ENCODE measurements around the gene C18orf63. TPM values are rescaled to one million over a fixed set of nuclear protein-coding genes. Genes with fewer than 3 reads are reported as not detected.

The C18orf63 gene
- total RNA-seq, 1 experiment from 2014 or later = not detected

- no peak for ATAC-seq
- Histone ChIP-seq H3K36me3 (ENCODE audit: control insufficient read depth, insufficient read depth, low read length) (no peaks in the 10 kb centered on the region), H3K27me3 (ENCODE audit: control insufficient read depth, insufficient read depth, low read length) (peaks cover 23% of the 10 kb centered on the region), H3K9me3 (ENCODE audit: control insufficient read depth, insufficient read depth, low read depth, low read length) (no peaks in the 10 kb centered on the region), H3K4me3 (ENCODE audit: low read depth in 2 of 2, low read length in 2 of 2) (no peak overlapping the region), H3K4me1 (ENCODE audit: control insufficient read depth, insufficient read depth, low read length) (no peaks in the 10 kb centered on the region), H3K27ac (ENCODE audit: low read length) (no peak overlapping the region)
- BruUV-seq (replicated peaks) = no TSS peak
- ChIA-PET POLR2A (no interaction called here), CTCF (no interaction called here)
- TF ChIP-seq TCF7L2 (IDR thresholded peaks at IDR 0.05; ENCODE audit: low read depth, low read length) (no peak), SIN3A (IDR thresholded peaks at IDR 0.05; ENCODE audit: borderline replicate concordance, insufficient read depth, low read depth, low read length) (no peak), POLR2AphosphoS5 (IDR thresholded peaks at IDR 0.05; ENCODE audit: low read depth, low read length) (no peak), REST (IDR thresholded peaks at IDR 0.05; ENCODE audit: insufficient read depth in 1 of 2, low read depth in 2 of 2, low read length in 1 of 2) (no peak), CTCF (IDR thresholded peaks at IDR 0.05) (no peak)
- in situ Hi-C loops (cut with HindIII; ENCODE audit: low pct_unique_long_range_greater_than_20kb, low sequenced_read_pairs) (no loop called here), intact Hi-C loops (cut with micrococcal nuclease; ENCODE audit: unreplicated experiment) (no loop called here)
- no peak for DNase-seq (ENCODE audit: low read depth, low spot score)
These were observed 41.3 kb downstream of the C18orf63 start for GRCh38 chr18:74356959-74357358.

- ChIA-PET CTCF (no interaction called here), POLR2A (no interaction called here)
- Histone ChIP-seq H3K4me1 (ENCODE audit: control insufficient read depth, insufficient read depth, low read length) (no peaks in the 10 kb centered on the region), H3K27me3 (ENCODE audit: control insufficient read depth, insufficient read depth, low read length) (peaks cover 9% of the 10 kb centered on the region; the same call in 1 of the 2 replicates), H3K27ac (ENCODE audit: low read length) (no peak overlapping the region), H3K36me3 (ENCODE audit: control insufficient read depth, insufficient read depth, low read length) (no peaks in the 10 kb centered on the region), H3K9me3 (ENCODE audit: control insufficient read depth, insufficient read depth, low read depth, low read length) (no peaks in the 10 kb centered on the region), H3K4me3 (ENCODE audit: low read depth in 2 of 2, low read length in 2 of 2) (no peak overlapping the region)
- DNase-seq (ENCODE audit: low read depth, low spot score) = no peak
- ATAC-seq = peak; percentile 44; the same call in 1 of the 2 replicates
- no peak for TF ChIP-seq REST (IDR thresholded peaks at IDR 0.05; ENCODE audit: insufficient read depth in 1 of 2, low read depth in 2 of 2, low read length in 1 of 2)
- TF ChIP-seq POLR2AphosphoS5 (IDR thresholded peaks at IDR 0.05; ENCODE audit: low read depth, low read length) = no peak
- no peak for TF ChIP-seq CTCF (IDR thresholded peaks at IDR 0.05)
- TF ChIP-seq SIN3A (IDR thresholded peaks at IDR 0.05; ENCODE audit: borderline replicate concordance, insufficient read depth, low read depth, low read length) = no peak
- TF ChIP-seq TCF7L2 (IDR thresholded peaks at IDR 0.05; ENCODE audit: low read depth, low read length) = no peak
- intact Hi-C loops (cut with micrococcal nuclease; ENCODE audit: unreplicated experiment) (no loop called here), in situ Hi-C loops (cut with HindIII; ENCODE audit: low pct_unique_long_range_greater_than_20kb, low sequenced_read_pairs) (no loop called here)
- no TSS peak for BruUV-seq (replicated peaks)
These were observed 45.4 kb downstream of the C18orf63 start for GRCh38 chr18:74360852-74361655.

Measured in Panc1 (cell line).